Activated CD8-positive, alpha-beta memory T cell treated with anti-CD3 and anti-CD28 coated beads for 24 hours (primary cell): Measurements from ENCODE around the gene C1orf116.
A peak's percentile ranks its signal among the peaks of the same experiment; 100 is the strongest.

Experiments used
- DNase-seq: peaks from one replicate; pipeline ENCODE4 v3.0.0-alpha.2; 2020

The C1orf116 gene

GRCh38 chr1:206985162-206985749, 47.3 kb downstream of the C1orf116 start:
- DNase-seq, result no peak

GRCh38 chr1:206982216-206982615, 50.3 kb downstream of the C1orf116 start:
- peak; percentile 76 for DNase-seq

- DNase-seq, result no peak
Measured at GRCh38 chr1:206979379-206980043, 53.0 kb downstream of the C1orf116 start.

- no peak for DNase-seq
Measured at GRCh38 chr1:206978259-206978658, 54.3 kb downstream of the C1orf116 start.

- DNase-seq, result no peak
Measured at GRCh38 chr1:206975306-206975705, 57.2 kb downstream of the C1orf116 start.

GRCh38 chr1:206974140-206974539, 58.4 kb downstream of the C1orf116 start:
- no peak for DNase-seq

- no peak for DNase-seq
Measured at GRCh38 chr1:206972728-206973127, 59.8 kb downstream of the C1orf116 start.

- DNase-seq, result no peak
Measured at GRCh38 chr1:206971029-206971655, 61.4 kb downstream of the C1orf116 start.

- no peak for DNase-seq
Measured at GRCh38 chr1:206970446-206970845, 62.1 kb downstream of the C1orf116 start, which contains the start of gene FCAMR. Gene FCAMR, minus strand, starts transcription at chr1:206970460. Its CDS starts 335 bp downstream, at chr1:206970125.

GRCh38 chr1:206969090-206969489, 63.5 kb downstream of the C1orf116 start:
- DNase-seq, result no peak
